NCI-H128 (cell line): Measurements from ENCODE around the gene DNAJA4.
A peak's percentile ranks its signal among the peaks of the same experiment; 100 is the strongest.

ENCODE experiments used
- DNase-seq: peaks from one replicate; lab custom pipeline; 2025; ENCODE audit not compliant: unreplicated experiment; lab: John Stamatoyannopoulos, UW

DNAJA4 gene

GRCh38 chr15:78276064-78276943, 11.9 kb downstream of the DNAJA4 start:
- no peak for DNase-seq

- no peak for DNase-seq
Observed at GRCh38 chr15:78280319-78281072, 16.1 kb downstream of the DNAJA4 start.

- DNase-seq = no peak
Observed at GRCh38 chr15:78282324-78282723, 18.0 kb downstream of the DNAJA4 start.

GRCh38 chr15:78284758-78285157, 20.4 kb downstream of the DNAJA4 start:
- DNase-seq = no peak

- no peak for DNase-seq
Observed at GRCh38 chr15:78290222-78290621, 25.9 kb downstream of the DNAJA4 start.

- no peak for DNase-seq
Observed at GRCh38 chr15:78291052-78291451, 26.7 kb downstream of the DNAJA4 start.

GRCh38 chr15:78291698-78292097, 27.3 kb downstream of the DNAJA4 start:
- DNase-seq = no peak

GRCh38 chr15:78292219-78292618, 27.9 kb downstream of the DNAJA4 start:
- DNase-seq = no peak

GRCh38 chr15:78299101-78299930, 35.0 kb downstream of the DNAJA4 start, which contains the start of gene SKIC8:
TSS of gene SKIC8 (minus strand) at chr15:78299609. CDS start at chr15:78295686, 3,923 bp downstream.
- DNase-seq = peak; percentile 64

- no peak for DNase-seq
Observed at GRCh38 chr15:78301326-78301725, 37.0 kb downstream of the DNAJA4 start.

- no peak for DNase-seq
Observed at GRCh38 chr15:78301828-78302227, 37.5 kb downstream of the DNAJA4 start.

- no peak for DNase-seq
Observed at GRCh38 chr15:78302579-78303312, 38.4 kb downstream of the DNAJA4 start.

GRCh38 chr15:78304216-78305066, 40.1 kb downstream of the DNAJA4 start:
- DNase-seq = no peak

- no peak for DNase-seq
Observed at GRCh38 chr15:78306176-78306774, 41.9 kb downstream of the DNAJA4 start.

GRCh38 chr15:78307976-78308375, 43.6 kb downstream of the DNAJA4 start:
- DNase-seq = no peak

- peak; percentile 58 for DNase-seq
Observed at GRCh38 chr15:78308422-78309032, 44.2 kb downstream of the DNAJA4 start.

- no peak for DNase-seq
Observed at GRCh38 chr15:78311292-78311691, 46.9 kb downstream of the DNAJA4 start.

GRCh38 chr15:78312536-78312935, 48.2 kb downstream of the DNAJA4 start:
- DNase-seq = no peak

GRCh38 chr15:78312957-78313356, 48.6 kb downstream of the DNAJA4 start:
- no peak for DNase-seq
